K562 (cell line): ENCODE results near the gene FASN.

ENCODE experiments used
- BRD4 ChIP-seq: fragments of 200-600 bp; sonication (generic); IDR thresholded peaks from 2 replicates; pipeline ENCODE4 v1.6.1; 2017; ENCODE audit warnings: inconsistent platforms
- CBFA2T2 ChIP-seq: fragments of 450-650 bp; conservative IDR thresholded peaks from 2 replicates; pipeline ENCODE4 v1.6.1; 2017; ENCODE audit warnings: mild to moderate bottlenecking
- KDM2B ChIP-seq: fragments of 250-450 bp; sonication (Bioruptor Pico); IDR thresholded peaks from 2 replicates; pipeline ENCODE4 v1.8.0; 2021; ENCODE audit warnings: mild to moderate bottlenecking, moderate library complexity
- KLF6 ChIP-seq: fragments of 250-450 bp; sonication (Bioruptor Pico); IDR thresholded peaks from 2 replicates; pipeline ENCODE4 v1.4.0; 2020; ENCODE audit warnings: mild to moderate bottlenecking, moderate library complexity, borderline replicate concordance
- MED1 ChIP-seq: sonication (generic); formaldehyde crosslinking; IDR thresholded peaks from 2 replicates; pipeline ENCODE4 v1.8.1; 2023; ENCODE audit warnings: missing genetic modification reagents, borderline replicate concordance
- MXI1 ChIP-seq: IDR thresholded peaks from 2 replicates; pipeline ENCODE4 v1.6.1; 2011; ENCODE audit warnings: low read depth, mild to moderate bottlenecking, improper control_type of control experiment, low read length
- TRIM28 ChIP-seq: fragments of 450-650 bp; IDR thresholded peaks from 2 replicates; pipeline ENCODE4 v1.6.1; 2017
- ZNF165 ChIP-seq: fragments of 250-450 bp; sonication (Bioruptor Pico); IDR thresholded peaks from 2 replicates; pipeline ENCODE4 v1.4.0; 2020; ENCODE audit warnings: borderline replicate concordance
- ZNF174 ChIP-seq: fragments of 250-450 bp; sonication (Bioruptor Pico); IDR thresholded peaks from 2 replicates; pipeline ENCODE4 v1.4.0; 2020; ENCODE audit warnings: mild to moderate bottlenecking
- TF ChIP-seq, protein P1 (sequence below): sonication (generic); formaldehyde crosslinking; IDR thresholded peaks from 2 replicates; pipeline ENCODE4 v1.8.0; 2023; ENCODE audit warnings: mild to moderate bottlenecking, missing genetic modification reagents
- TF ChIP-seq, protein P2 (sequence below), 3 experiments: IDR thresholded peaks in 2 of 3; conservative IDR thresholded peaks in 1 of 3; 2 replicates each; pipeline ENCODE4 v1.5.1; 2011 to 2012; ENCODE audit warnings: low read length in 3 of 3, mild to moderate bottlenecking in 3 of 3, control low read depth in 2 of 3, improper control_type of control experiment in 1 of 3, inconsistent platforms in 1 of 3, low read depth in 1 of 3, mixed read lengths in 1 of 3, moderate library complexity in 1 of 3; ENCODE audit not compliant: insufficient read depth in 2 of 3

- no peak for TF ChIP-seq BRD4
- no peak for TF ChIP-seq TRIM28
- no peak for TF ChIP-seq MXI1
- TF ChIP-seq, protein P1, sequence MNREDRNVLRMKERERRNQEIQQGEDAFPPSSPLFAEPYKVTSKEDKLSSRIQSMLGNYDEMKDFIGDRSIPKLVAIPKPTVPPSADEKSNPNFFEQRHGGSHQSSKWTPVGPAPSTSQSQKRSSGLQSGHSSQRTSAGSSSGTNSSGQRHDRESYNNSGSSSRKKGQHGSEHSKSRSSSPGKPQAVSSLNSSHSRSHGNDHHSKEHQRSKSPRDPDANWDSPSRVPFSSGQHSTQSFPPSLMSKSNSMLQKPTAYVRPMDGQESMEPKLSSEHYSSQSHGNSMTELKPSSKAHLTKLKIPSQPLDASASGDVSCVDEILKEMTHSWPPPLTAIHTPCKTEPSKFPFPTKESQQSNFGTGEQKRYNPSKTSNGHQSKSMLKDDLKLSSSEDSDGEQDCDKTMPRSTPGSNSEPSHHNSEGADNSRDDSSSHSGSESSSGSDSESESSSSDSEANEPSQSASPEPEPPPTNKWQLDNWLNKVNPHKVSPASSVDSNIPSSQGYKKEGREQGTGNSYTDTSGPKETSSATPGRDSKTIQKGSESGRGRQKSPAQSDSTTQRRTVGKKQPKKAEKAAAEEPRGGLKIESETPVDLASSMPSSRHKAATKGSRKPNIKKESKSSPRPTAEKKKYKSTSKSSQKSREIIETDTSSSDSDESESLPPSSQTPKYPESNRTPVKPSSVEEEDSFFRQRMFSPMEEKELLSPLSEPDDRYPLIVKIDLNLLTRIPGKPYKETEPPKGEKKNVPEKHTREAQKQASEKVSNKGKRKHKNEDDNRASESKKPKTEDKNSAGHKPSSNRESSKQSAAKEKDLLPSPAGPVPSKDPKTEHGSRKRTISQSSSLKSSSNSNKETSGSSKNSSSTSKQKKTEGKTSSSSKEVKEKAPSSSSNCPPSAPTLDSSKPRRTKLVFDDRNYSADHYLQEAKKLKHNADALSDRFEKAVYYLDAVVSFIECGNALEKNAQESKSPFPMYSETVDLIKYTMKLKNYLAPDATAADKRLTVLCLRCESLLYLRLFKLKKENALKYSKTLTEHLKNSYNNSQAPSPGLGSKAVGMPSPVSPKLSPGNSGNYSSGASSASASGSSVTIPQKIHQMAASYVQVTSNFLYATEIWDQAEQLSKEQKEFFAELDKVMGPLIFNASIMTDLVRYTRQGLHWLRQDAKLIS (CRISPR knock-in tag): no peak
- TF ChIP-seq, protein P2, sequence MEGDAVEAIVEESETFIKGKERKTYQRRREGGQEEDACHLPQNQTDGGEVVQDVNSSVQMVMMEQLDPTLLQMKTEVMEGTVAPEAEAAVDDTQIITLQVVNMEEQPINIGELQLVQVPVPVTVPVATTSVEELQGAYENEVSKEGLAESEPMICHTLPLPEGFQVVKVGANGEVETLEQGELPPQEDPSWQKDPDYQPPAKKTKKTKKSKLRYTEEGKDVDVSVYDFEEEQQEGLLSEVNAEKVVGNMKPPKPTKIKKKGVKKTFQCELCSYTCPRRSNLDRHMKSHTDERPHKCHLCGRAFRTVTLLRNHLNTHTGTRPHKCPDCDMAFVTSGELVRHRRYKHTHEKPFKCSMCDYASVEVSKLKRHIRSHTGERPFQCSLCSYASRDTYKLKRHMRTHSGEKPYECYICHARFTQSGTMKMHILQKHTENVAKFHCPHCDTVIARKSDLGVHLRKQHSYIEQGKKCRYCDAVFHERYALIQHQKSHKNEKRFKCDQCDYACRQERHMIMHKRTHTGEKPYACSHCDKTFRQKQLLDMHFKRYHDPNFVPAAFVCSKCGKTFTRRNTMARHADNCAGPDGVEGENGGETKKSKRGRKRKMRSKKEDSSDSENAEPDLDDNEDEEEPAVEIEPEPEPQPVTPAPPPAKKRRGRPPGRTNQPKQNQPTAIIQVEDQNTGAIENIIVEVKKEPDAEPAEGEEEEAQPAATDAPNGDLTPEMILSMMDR (IDR thresholded peaks at IDR 0.05 in 2 of 3, conservative IDR thresholded peaks at IDR 0.05 in 1 of 3; ENCODE audit: insufficient read depth in 2 of 3, low read depth in 1 of 3, low read length in 3 of 3): no peak
- TF ChIP-seq ZNF165 (CRISPR knock-in tag): no peak
- no peak for TF ChIP-seq CBFA2T2
- TF ChIP-seq MED1 (CRISPR knock-in tag): no peak
- no peak for TF ChIP-seq ZNF174 (CRISPR knock-in tag)
- TF ChIP-seq KLF6 (CRISPR knock-in tag): no peak
- no peak for TF ChIP-seq KDM2B (CRISPR knock-in tag)
Observed at GRCh38 chr17:82056729-82057621, 41.1 kb downstream of the FASN start.
